Measurements from ENCODE around the gene CDYL2. TPM values are rescaled to one million over a fixed set of nuclear protein-coding genes. Genes with fewer than 3 reads are reported as not detected.
"Not testable (repeated sequence)": the region's sequence is repeated elsewhere in the genome, so short reads cannot be mapped to it uniquely, and the experiment has no call there.

Gene CDYL2
- total and polyA plus RNA-seq, 2 donors, result 2.9 to 12.2 TPM

GRCh38 chr16:80802138-80802537 lies 2.3 kb downstream of the CDYL2 start:
- H3K4me1 ChIP-seq (ENCODE audit: insufficient read depth), result peaks cover 2% of the 10 kb centered on the region
- H3K4me3 ChIP-seq (ENCODE audit: low read depth, low read length), result no peak overlapping the region
- WGBS, result 95% methylated on average over 4 of the region's 4 CpGs
- H3K36me3 ChIP-seq (ENCODE audit: insufficient read depth), result no peaks in the 10 kb centered on the region
- H3K27ac ChIP-seq (ENCODE audit: low read depth), result no peak overlapping the region
- DNase-seq (ENCODE audit: extremely low spot score), result no peak

DNA sequence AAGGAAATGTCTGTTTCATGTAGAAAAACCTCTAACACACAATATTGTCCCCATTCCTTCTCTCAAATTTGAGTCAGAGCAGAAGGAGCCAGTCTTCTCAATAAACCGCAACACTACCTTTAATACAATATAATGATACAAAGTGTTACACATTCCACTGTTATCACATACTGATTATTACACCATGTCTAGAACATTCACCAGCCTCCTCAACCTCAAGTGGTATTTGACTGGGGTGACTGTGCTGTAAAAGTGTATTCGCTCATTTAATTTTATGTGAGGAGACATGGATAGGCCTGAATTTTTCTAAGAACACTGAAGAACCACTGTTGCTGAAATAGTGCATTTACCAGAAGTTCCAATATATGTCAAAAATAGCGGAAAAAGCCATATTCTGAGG lies 10.3 kb downstream of the CDYL2 start:
- WGBS, result 81% methylated on average over 3 of the region's 3 CpGs
- no peak for DNase-seq (ENCODE audit: extremely low spot score)

GRCh38 chr16:80792031-80792430 lies 12.4 kb downstream of the CDYL2 start:
- Histone ChIP-seq H3K4me3 (ENCODE audit: low read depth, low read length) (no peak overlapping the region), H3K36me3 (ENCODE audit: insufficient read depth) (no peaks in the 10 kb centered on the region), H3K4me1 (ENCODE audit: insufficient read depth) (no peaks in the 10 kb centered on the region), H3K27ac (ENCODE audit: low read depth) (no peak overlapping the region)
- no peak for DNase-seq (ENCODE audit: extremely low spot score)
- WGBS, result 97% methylated on average over 2 of the region's 2 CpGs

More for the DNA sequence above, 10.3 kb downstream of the CDYL2 start:
- Histone ChIP-seq H3K4me3 (ENCODE audit: low read depth, low read length) (no peak overlapping the region), H3K36me3 (ENCODE audit: insufficient read depth) (no peaks in the 10 kb centered on the region), H3K27ac (ENCODE audit: low read depth) (no peak overlapping the region), H3K4me1 (ENCODE audit: insufficient read depth) (no peaks in the 10 kb centered on the region)

- WGBS, result 65% methylated on average over 1 of the region's 1 CpG
- no peaks in the 10 kb centered on the region for H3K36me3 ChIP-seq (ENCODE audit: insufficient read depth)
- no peaks in the 10 kb centered on the region for H3K4me1 ChIP-seq (ENCODE audit: insufficient read depth)
- H3K4me3 ChIP-seq (ENCODE audit: low read depth, low read length), result no peak overlapping the region
- DNase-seq (ENCODE audit: extremely low spot score), result no peak
- no peak overlapping the region for H3K27ac ChIP-seq (ENCODE audit: low read depth)
These were observed 13.0 kb downstream of the CDYL2 start for GRCh38 chr16:80791411-80791810.

DNA sequence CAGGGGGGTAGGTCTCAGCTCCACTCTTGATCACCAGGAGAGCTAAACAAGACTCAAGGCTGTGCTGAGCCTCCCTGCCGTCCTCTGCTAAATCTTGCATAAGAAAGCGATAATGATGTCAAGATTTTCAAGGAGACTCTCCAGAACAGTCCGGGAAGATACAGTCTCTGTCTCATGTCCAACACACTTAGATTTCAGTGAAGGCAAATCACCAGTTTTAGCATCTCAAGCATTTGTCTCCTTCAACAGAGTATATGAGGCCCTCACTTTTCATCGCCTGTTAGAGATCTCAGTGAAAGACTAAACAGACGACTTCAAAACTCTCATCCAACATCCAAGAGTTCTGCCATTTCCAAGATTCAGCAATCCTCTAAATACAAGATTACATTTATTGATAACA lies 13.6 kb downstream of the CDYL2 start:
- DNase-seq (ENCODE audit: extremely low spot score), result no peak
- 52% methylated on average over 5 of the region's 5 CpGs for WGBS
- no peak overlapping the region for H3K4me3 ChIP-seq (ENCODE audit: low read depth, low read length)
- no peak overlapping the region for H3K27ac ChIP-seq (ENCODE audit: low read depth)
- no peaks in the 10 kb centered on the region for H3K4me1 ChIP-seq (ENCODE audit: insufficient read depth)
- no peaks in the 10 kb centered on the region for H3K36me3 ChIP-seq (ENCODE audit: insufficient read depth)

- Histone ChIP-seq H3K4me1 (ENCODE audit: insufficient read depth) (no peaks in the 10 kb centered on the region), H3K36me3 (ENCODE audit: insufficient read depth) (no peaks in the 10 kb centered on the region), H3K4me3 (ENCODE audit: low read depth, low read length) (no peak overlapping the region), H3K27ac (ENCODE audit: low read depth) (no peak overlapping the region)
- WGBS, result 46% methylated on average over 2 of the region's 2 CpGs
- no peak for DNase-seq (ENCODE audit: extremely low spot score)
These were observed 16.4 kb downstream of the CDYL2 start for GRCh38 chr16:80788027-80788426.

DNA sequence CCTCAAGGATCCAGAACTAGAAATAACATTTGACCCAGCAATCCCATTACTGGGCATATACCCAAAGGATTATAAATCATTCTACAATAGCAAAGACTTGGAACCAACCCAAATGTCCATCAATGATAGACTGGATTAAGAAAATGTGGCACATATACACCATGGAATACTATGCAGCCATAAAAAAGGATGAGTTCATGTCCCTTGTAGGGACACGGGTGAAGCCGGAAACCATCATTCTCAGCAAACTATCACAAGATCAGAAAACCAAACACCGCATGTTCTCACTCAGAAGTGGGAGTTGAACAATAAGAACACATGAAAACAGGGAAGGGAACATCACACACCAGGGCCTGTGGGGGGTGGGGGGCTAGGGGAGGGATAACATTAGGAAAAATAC lies 17.8 kb downstream of the CDYL2 start:
- not testable (repeated sequence) for H3K4me1 ChIP-seq (ENCODE audit: insufficient read depth); H3K27ac ChIP-seq (ENCODE audit: low read depth); H3K36me3 ChIP-seq (ENCODE audit: insufficient read depth); DNase-seq (ENCODE audit: extremely low spot score); H3K4me3 ChIP-seq (ENCODE audit: low read depth, low read length)
- 98% methylated on average over 3 of the region's 3 CpGs for WGBS

GRCh38 chr16:80784951-80785350 lies 19.4 kb downstream of the CDYL2 start:
- WGBS, result 85% methylated on average over 3 of the region's 3 CpGs
- no peak for DNase-seq (ENCODE audit: extremely low spot score)
- no peaks in the 10 kb centered on the region for H3K36me3 ChIP-seq (ENCODE audit: insufficient read depth)
- no peak overlapping the region for H3K4me3 ChIP-seq (ENCODE audit: low read depth, low read length)
- no peak overlapping the region for H3K27ac ChIP-seq (ENCODE audit: low read depth)
- no peaks in the 10 kb centered on the region for H3K4me1 ChIP-seq (ENCODE audit: insufficient read depth)

- DNase-seq (ENCODE audit: extremely low spot score), result no peak
- WGBS, result 70% methylated on average over 2 of the region's 2 CpGs
- Histone ChIP-seq H3K27ac (ENCODE audit: low read depth) (no peak overlapping the region), H3K4me3 (ENCODE audit: low read depth, low read length) (no peak overlapping the region), H3K36me3 (ENCODE audit: insufficient read depth) (no peaks in the 10 kb centered on the region), H3K4me1 (ENCODE audit: insufficient read depth) (no peaks in the 10 kb centered on the region)
These were observed 25.7 kb downstream of the CDYL2 start for GRCh38 chr16:80778703-80779102.

DNA sequence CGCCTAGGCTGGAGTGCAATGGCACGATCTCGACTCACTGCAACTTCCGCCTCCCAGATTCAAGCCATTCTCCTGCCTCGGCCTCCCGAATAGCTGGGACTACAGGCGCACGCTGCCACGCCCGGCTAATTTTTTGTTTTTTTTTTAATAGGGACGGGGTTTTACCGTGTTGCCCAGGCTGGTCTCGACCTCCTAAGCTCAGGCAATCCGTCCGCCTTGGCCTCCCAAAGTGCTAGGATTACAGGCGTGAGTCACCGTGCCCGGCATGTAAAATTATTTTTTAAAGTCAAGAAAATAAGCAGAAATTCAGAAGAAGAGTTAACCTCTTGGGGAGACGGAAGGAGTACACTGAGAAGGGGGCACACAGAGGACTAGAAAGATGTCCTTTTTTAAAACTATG lies 27.5 kb downstream of the CDYL2 start:
- Histone ChIP-seq H3K36me3 (ENCODE audit: insufficient read depth) (no peaks in the 10 kb centered on the region), H3K4me3 (ENCODE audit: low read depth, low read length) (no peak overlapping the region), H3K4me1 (ENCODE audit: insufficient read depth) (no peaks in the 10 kb centered on the region), H3K27ac (ENCODE audit: low read depth) (no peak overlapping the region)
- WGBS, result 84% methylated on average over 19 of the region's 19 CpGs
- DNase-seq (ENCODE audit: extremely low spot score), result no peak

- H3K4me3 ChIP-seq (ENCODE audit: low read depth, low read length), result no peak overlapping the region
- no peak for DNase-seq (ENCODE audit: extremely low spot score)
- no peak overlapping the region for H3K27ac ChIP-seq (ENCODE audit: low read depth)
- 96% methylated on average over 1 of the region's 1 CpG for WGBS
- H3K36me3 ChIP-seq (ENCODE audit: insufficient read depth), result no peaks in the 10 kb centered on the region
- H3K4me1 ChIP-seq (ENCODE audit: insufficient read depth), result no peaks in the 10 kb centered on the region
These were observed 28.9 kb downstream of the CDYL2 start for GRCh38 chr16:80775450-80775849.

DNA sequence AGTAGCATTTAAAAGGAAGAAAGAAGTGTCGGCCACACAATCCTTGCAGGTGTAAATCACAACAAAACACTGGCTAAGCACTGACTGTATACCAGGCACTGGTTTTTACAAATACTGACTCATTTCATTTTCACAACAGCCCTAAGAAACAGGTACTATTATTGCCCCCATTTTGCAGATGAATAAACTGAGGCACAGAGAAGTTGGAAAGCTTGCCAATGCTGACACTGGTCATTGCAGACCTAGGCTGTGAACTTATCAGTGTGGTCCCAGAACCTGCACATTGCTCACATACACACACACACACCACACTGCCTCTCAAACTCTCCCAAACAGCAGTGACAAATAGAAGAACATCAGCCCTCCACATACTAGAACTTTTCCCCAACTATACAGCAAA lies 37.6 kb downstream of the CDYL2 start:
- no peak overlapping the region for H3K4me3 ChIP-seq (ENCODE audit: low read depth, low read length)
- H3K36me3 ChIP-seq (ENCODE audit: insufficient read depth), result no peaks in the 10 kb centered on the region
- H3K27ac ChIP-seq (ENCODE audit: low read depth), result no peak overlapping the region
- WGBS, result 86% methylated on average over 1 of the region's 1 CpG
- no peak for DNase-seq (ENCODE audit: extremely low spot score)
- no peaks in the 10 kb centered on the region for H3K4me1 ChIP-seq (ENCODE audit: insufficient read depth)

DNA sequence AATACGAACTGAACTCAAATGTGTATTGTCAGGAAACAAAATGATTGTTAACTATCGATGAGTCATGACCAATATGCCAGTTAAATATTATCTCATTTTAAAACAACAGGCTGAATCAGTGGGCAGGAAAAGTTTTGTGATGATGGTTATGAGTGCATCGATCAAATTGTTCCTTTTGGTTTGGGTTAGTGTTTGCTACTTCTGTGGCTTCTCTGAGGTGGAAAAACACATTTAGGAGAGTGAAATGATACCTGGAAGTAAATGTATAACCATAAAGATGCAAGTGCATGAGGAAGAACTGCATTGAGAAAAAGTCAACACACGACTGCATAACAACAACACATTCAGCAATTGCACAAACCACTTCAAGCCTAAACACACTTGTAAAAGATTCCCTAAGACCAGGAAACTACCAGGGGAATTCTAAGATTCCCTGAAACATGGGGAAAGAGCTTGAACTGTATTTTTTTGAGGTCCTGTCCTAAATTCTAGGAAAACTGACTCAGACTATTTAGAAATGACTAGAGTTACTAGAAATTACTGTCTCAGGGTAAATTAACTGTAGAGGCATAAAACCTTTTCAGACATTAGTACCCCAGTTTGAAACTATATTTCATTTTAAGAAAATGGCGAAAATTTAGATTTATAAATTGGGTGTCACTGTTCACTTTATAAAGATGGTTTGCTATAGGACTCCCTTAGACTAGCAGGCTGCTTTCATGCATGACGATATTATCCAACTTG lies 44.8 kb downstream of the CDYL2 start:
- 76% methylated on average over 6 of the region's 6 CpGs for WGBS
- Histone ChIP-seq H3K4me1 (ENCODE audit: insufficient read depth) (no peaks in the 10 kb centered on the region), H3K27ac (ENCODE audit: low read depth) (no peak overlapping the region), H3K36me3 (ENCODE audit: insufficient read depth) (no peaks in the 10 kb centered on the region), H3K4me3 (ENCODE audit: low read depth, low read length) (no peak overlapping the region)
- DNase-seq (ENCODE audit: extremely low spot score), result no peak

- H3K4me3 ChIP-seq (ENCODE audit: low read depth, low read length), result no peak overlapping the region
- H3K4me1 ChIP-seq (ENCODE audit: insufficient read depth), result no peaks in the 10 kb centered on the region
- 89% methylated on average over 5 of the region's 5 CpGs for WGBS
- H3K36me3 ChIP-seq (ENCODE audit: insufficient read depth), result no peaks in the 10 kb centered on the region
- no peak for DNase-seq (ENCODE audit: extremely low spot score)
- no peak overlapping the region for H3K27ac ChIP-seq (ENCODE audit: low read depth)
These were observed 49.9 kb downstream of the CDYL2 start for GRCh38 chr16:80754476-80754875.

- Histone ChIP-seq H3K4me3 (ENCODE audit: low read depth, low read length) (no peak overlapping the region), H3K36me3 (ENCODE audit: insufficient read depth) (no peaks in the 10 kb centered on the region), H3K27ac (ENCODE audit: low read depth) (no peak overlapping the region), H3K4me1 (ENCODE audit: insufficient read depth) (no peaks in the 10 kb centered on the region)
- 87% methylated on average over 2 of the region's 2 CpGs for WGBS
- DNase-seq (ENCODE audit: extremely low spot score), result no peak
These were observed 51.9 kb downstream of the CDYL2 start for GRCh38 chr16:80752541-80752940.

Measured in urinary bladder (tissue), 4 donors.